ENCODE data around the gene SMG6. TPM values are rescaled to one million over a fixed set of nuclear protein-coding genes. Genes with fewer than 3 reads are reported as not detected.

The SMG6 gene
- polyA plus RNA-seq, 1 donor = 30.1 TPM

DNA sequence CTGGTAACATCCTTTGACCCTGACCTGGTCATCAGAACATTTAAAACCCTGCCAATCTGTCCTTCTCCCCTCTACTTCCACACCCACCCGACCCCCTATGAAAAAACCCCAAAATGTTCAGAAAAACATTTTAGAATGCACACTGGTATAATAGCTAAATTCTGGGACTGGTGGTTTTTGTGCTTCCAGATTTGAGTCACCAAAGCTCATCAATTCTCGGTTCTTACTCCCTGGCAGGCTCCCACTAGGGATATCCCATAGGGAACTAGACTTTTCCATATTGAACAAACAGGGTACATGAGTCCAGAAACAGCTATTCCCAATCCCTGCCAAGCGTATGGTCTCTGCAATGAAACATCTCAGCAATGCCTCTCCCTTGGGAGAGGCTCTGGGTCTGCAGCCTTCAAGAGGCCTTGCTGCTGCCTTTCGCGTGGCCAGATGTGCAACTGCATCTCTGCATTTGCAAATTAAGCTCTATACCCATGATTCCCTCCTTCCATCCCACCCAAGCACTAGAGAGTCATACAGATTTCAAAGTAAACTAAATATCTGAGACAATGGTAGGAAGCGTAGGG is 67.7 kb downstream of the SMG6 start:
- no peak for DNase-seq

GRCh38 chr17:2235265-2235664 is 68.3 kb downstream of the SMG6 start:
- no peak for DNase-seq

GRCh38 chr17:2233441-2233947 is 70.1 kb downstream of the SMG6 start:
- no peak for DNase-seq

GRCh38 chr17:2232244-2232638 is 71.3 kb downstream of the SMG6 start:
- DNase-seq = no peak

DNA sequence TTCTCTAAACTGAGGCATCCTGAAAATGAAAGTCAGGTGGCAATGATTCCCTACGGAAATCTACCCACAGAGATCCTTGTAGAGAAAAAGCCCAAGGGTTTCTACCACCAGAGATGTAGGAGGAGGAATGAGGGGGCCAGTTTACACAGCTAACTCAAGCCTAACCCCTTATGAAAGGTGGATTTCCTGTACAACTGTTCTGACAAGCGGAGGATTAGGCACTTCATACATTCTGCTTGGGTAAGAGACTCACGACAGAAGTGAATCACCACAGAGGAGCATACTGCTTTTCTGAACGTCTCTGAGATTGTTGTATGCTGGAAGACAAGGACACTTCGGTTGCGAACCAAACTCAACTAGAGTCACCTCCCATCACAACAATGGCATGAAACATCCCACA is 72.7 kb downstream of the SMG6 start:
- no peak for DNase-seq

DNA sequence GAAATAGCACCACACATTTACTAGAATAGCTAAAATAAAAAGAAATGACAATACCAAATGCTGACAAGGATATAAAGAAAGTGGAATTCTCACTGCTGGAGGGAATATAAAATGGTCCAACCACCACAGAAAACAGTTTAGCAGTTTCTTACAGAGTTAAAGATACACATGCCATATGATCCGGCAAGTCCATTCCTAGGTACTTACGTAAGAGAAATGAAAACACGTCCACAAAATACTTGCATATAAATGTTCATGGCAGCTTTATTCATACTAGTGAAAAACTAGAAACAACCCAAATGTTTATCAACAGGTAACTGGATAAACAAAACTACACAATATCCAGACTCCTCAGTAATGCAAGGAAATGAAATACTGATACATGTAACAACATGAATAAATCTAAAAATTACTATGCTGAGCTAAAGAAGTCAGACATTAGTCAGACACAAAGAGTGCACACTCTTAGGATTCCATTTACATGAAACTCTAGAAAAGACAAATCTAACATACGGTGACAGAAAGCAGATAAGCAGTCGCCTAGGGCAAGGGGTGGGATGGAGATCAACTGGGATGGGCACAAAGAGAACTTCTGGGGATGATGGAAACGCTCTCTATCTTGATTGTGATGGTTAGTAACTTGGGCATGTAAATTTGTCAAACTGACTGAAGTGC is 76.4 kb downstream of the SMG6 start:
- no peak for DNase-seq

DNA sequence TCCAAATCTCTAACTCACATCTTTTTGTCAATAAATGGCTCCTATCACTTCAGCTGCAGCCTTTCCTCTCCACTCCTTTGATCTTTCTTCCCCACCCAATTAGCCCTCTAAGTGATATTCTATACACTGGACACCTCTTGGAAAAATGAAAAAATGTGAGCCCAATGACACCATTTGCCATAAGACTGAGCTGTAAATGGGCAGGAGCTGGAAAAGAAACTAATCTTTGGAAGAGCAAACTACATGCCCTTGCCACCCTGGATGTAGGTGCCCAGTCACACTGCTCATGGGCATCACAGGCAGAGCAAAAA is 80.0 kb downstream of the SMG6 start:
- no peak for DNase-seq

DNA sequence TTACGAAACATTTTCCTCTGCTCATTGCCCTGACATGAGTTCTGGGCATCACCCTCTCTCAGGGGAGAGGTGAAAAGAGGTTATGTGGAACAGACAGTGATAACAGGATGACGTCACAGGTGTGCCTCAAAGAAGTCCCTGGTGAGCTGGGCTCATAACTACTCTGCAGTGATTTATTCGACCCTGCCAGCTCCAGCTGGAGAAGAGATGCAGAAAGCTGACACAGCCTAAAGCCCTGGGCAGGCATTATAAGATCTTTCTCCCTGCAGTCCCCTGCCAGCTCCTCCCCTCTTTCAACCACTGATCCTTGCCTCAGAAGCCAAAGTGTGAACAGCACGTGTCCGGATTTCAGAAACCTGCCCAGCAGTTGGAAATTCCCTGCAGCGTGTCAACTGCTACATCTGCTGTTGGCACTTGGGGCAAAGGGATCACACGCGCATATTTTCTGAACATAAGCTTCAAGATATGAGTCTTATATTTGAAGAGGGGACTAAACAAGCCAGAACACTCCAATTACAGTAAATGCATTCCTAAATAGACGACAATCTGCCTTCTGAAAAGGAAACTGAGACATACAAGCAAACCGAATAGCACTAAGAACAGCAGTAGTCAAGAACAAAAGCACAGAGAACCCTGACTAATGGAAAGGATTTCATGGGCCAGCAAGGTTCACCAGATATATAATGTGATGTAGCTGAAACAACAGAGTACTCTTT is 80.5 kb downstream of the SMG6 start:
- DNase-seq = no peak

DNA sequence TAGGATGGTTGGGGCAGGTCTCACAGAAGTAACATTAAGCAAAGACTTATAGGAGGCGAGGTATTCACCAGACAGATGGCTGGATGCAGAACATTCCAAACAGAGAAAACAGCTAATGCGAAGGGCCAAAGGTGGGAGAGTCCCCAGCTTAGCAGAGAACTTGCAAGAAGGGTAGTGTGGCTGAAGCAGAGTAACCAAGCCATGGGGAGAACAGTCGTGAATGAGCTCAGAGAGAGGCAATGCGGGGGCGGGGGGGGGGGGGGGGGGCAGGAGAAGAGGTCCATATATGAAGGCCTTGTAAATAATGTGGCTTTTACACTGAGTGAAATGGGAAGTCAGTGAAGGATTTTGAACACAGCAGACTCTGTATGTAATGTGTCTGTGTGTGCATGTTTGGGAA is 81.3 kb downstream of the SMG6 start:
- DNase-seq = no peak

GRCh38 chr17:2218426-2218825 is 85.2 kb downstream of the SMG6 start:
- DNase-seq = no peak

DNA sequence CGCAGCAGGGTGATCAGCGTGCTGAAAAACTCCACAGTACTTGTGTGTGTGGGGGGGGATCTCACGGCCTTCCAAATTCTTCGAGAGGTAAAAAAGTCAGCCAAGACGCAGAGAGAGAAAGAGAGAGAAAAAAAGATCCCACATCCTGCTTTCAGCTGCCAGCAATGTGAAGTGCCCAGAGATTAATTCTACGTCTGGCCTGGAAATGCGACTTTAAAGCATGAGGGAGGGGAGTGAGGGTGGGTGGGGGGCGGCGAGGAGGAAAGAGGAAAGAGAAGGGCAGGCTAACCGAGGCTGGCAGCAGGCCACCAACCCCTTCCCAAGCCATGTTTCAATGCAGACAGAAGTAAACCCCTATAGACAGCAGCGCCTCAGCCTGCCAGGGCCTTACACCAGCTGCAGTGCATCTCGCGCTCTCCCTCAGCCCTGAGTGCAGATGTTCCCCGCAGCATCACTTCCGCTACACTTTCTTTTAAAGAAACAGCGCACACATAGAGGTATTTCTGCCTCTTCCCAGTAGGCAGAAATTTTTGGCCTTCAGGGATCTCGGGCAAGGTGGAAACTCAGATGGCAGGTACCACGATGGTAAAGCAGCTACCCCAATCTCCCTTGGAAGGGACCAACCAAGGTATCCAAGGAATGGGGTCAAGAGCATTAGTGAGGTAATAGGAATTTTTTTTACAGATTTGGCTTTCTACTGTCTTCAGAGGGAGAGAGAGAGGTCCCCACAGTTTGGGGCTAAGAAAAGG is 87.8 kb downstream of the SMG6 start:
- DNase-seq = peak; percentile 72

- DNase-seq = no peak
Observed at GRCh38 chr17:2214929-2215615, 88.5 kb downstream of the SMG6 start.

GRCh38 chr17:2214047-2214928 is 89.3 kb downstream of the SMG6 start:
- DNase-seq = no peak

DNA sequence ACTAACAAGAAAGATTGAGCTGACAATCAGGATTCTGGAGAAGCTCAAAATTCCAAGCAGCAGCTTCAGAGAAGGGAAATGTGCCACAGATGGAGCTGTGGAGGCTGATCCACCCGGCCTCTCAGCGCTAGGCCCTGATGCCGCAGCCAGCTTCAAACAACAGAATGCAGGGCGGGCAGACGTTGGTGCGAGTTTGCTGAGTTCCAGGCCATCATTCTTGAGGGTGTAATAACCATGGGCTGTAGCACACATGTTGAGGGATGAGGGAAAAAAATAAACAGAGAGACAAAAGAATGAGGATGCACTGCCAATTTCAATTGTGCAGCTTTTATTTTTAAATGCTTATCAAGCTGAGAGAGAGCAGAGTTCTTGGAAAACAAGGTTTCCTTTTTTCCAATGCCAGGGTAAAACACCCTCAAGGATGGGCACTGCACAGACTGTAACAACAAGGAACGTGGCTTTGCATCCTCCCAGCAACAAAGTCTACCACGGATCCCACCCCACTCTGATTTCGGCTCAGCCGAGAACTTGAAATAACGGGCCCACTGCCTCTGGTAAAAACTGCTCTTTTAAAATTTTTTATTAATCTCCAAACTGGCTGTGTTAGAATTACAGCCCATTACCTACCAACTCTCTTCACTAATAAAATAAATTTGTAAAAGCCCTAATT is 90.2 kb downstream of the SMG6 start:
- DNase-seq = no peak

GRCh38 chr17:2212400-2212981 is 91.1 kb downstream of the SMG6 start:
- DNase-seq = no peak

DNA sequence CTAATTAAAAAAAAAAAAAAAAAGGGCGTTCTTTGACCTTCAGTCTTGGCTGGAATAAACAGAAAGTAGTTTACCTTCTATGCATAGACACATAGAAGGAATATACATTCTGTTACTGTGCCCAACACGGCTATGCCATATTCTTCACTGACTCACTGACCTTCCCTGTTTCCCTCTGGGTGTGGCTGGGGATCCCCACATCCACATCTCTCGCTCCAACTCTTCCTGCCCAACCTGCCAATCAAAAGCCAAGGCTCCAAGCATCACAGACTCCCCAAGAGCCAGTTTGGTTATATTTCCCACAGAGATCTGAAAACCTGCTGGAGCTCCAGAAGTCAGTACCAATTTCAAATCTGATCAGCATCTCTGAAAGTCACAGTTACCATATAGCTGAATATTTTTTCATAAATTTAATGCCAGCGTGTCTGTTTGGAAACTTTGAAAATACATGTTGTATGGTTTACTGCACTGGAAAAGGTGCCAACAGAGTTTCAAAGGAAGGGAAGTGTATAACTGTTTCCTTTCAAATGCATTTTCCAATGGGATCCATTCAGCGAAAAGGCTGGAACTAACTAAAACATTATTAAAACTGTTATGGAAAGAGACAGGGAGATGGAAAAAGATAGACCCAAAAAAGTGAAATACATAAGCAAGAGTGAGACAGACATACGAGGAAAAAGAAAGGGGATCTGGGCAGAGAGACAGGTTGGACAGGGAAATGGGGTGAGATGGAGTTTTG is 91.8 kb downstream of the SMG6 start:
- no peak for DNase-seq

- no peak for DNase-seq
Observed at GRCh38 chr17:2210726-2211125, 92.9 kb downstream of the SMG6 start.

GRCh38 chr17:2207815-2208515 is 95.6 kb downstream of the SMG6 start:
- no peak for DNase-seq

- no peak for DNase-seq
Observed at GRCh38 chr17:2204393-2204792, 99.2 kb downstream of the SMG6 start.

Measured in left kidney (tissue), 2 donors.